Activated CD8-positive, alpha-beta memory T cell treated with anti-CD3 and anti-CD28 coated beads, Interleukin-2, amount 50 U/mL, for 24 hours (primary cell): ENCODE data around the gene NSF.
"Not testable (repeated sequence)": the region's sequence is repeated elsewhere in the genome, so short reads cannot be mapped to it uniquely, and the experiment has no call there.

ENCODE experiments used
- DNase-seq: peaks from one replicate; pipeline ENCODE4 v3.0.0-alpha.2; 2020; ENCODE audit errors: extremely low read depth

NSF gene

DNA sequence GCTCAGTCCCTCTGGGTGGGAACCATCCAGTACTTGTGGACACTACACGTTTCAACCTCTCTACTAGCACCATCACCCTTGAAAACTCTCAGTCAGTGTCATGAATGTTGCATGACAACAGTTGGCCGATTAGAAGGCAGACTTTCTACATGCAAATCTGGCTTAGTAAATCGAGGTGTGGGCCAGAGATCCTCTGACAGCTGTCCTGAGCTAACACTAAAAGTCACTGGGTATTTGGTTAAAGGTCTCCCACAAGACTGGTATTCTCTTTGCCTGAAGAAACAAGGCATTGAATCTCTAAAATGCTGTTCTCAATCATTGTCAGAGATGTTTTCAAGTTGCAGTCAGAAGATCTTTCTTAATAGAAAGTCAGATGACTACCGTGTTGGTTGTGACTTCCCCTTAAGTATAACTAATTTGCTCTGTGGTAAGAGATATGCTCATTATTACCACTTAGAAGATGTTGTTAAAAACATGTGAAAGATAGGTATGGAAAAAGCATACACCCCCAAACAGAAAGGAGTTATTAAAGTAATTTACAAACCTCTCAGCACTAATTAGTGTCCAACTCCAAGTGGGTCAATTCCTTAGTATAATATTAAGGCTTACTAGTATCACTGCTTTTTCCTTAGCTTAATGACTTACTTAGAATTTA is 165.7 kb downstream of the NSF start:
- DNase-seq: no peak

DNA sequence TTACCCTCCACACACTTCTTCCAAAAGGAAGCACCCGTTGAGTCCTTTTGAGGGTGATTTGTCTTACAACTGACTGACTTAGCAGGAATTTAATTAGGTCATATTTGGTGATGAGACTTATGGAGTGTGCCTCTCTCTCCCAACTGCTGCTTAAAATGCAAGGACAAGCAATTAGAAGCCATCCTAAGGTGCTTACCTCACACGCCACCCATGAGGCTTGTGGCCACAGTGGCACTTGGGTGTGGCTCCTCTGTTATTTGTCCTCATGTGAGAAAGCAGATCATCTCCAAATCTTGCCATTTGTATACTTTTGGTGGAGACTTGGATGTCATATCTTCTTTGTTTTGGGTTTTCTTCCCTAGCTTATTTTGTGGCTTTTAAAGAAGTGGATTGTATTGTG is 166.4 kb downstream of the NSF start:
- no peak for DNase-seq

DNA sequence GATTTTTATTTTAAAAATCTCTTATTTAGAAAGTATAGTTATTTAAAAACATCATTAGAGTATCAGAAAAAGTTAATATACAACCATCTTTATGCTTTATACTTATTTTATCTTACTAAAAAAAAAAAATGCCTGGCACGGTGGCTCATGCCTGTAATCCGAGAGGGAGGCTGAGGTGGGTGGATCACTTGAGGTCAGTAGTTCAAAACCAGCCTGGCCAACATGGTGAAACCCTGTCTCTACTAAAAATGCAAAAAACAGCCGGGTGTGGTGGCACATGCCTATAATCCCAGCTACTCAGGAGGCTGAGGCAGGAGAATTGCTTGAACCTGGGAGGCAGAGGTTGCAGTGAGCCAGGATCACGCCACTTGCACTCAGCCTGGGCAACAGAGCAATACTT is 167.1 kb downstream of the NSF start:
- DNase-seq: not testable (repeated sequence)

DNA sequence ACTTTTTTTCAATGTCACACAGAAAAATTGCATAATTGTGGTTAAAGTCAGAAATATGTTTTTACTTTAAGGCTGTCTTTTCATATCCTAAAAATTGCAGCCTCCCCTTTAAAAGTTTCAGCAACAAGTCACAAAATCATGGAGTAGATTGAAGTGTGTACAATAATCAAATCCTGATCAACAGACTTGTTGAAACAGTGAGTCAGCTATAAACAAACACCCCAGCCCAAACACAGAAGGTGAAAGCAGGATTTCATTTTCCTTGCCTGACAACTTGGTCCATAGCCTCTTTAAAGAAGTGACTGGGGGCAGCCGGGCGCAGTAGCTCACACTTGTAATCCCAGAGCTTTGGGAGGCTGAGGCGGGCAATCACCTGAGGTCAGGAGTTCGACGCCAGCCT is 168.1 kb downstream of the NSF start:
- DNase-seq: no peak

DNA sequence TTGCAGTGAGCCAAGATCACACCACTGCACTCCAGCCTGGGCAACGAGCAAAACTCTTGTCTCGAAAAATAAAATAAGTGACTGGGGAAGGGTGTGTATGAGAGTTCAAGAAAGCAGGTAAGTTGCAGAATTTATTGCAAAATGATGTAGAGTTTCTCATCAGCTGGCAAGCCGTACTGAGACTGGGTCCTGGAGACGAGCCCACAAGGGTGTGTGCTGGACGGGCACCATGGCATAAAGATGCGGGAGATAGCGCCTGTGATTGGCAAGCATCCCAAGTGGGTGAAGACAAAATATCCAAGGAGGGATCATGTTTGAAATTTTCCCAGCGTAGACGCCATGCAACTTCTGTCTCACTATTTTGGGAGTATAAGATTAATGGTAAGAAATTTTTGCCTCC is 168.7 kb downstream of the NSF start:
- no peak for DNase-seq

DNA sequence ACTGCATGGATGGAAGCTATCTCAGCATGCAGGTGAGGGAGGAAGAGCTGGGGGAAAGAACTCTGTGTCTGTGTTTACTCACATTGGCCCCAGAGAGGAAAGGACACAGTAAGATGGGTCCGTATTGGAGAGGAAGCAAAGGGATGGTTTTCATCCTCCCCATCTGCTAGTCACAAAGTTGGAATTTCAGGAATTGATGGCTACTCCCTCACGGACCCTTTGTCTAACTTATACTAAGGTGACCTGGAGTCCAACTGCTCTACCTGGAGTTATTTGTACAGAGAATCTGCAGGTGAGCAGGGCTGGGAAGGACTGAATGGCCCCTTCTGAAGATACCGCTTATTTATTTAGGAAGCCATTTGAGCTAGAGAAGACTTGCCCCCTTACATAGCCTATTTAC is 172.9 kb downstream of the NSF start:
- no peak for DNase-seq

DNA sequence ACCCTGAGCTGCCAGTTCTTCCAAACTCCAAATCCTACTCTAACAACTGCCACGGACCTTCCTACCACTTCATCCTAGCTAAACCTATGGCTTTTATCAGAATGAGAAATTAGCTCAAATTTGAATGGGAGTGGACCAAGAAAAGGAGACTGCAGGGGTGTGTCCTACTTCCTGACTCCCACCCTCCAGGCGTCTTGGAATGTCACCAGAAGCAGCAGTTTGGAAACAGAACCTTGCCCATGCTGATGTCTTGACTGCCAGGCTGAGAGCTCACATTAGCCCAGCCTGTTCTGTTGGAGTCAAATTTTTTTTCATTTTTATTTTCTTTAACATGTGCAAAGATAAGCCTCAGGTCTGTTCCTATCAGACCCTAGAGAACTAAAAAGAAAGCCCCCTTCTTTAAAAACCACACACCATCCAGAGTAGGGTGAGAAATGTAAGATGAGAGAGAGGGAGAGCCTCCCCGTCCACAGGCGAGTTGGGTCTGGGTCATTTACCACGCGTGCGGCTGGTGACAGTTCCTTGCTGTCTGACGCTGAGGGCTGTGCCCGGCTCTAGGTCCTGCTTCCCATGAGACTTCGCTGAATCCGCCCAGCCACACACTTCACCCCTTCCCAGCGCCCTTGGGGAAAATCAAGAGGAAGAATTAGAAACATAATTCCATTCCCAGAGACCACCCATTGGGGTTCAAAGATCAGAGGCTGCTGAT is 173.7 kb downstream of the NSF start:
- no peak for DNase-seq

DNA sequence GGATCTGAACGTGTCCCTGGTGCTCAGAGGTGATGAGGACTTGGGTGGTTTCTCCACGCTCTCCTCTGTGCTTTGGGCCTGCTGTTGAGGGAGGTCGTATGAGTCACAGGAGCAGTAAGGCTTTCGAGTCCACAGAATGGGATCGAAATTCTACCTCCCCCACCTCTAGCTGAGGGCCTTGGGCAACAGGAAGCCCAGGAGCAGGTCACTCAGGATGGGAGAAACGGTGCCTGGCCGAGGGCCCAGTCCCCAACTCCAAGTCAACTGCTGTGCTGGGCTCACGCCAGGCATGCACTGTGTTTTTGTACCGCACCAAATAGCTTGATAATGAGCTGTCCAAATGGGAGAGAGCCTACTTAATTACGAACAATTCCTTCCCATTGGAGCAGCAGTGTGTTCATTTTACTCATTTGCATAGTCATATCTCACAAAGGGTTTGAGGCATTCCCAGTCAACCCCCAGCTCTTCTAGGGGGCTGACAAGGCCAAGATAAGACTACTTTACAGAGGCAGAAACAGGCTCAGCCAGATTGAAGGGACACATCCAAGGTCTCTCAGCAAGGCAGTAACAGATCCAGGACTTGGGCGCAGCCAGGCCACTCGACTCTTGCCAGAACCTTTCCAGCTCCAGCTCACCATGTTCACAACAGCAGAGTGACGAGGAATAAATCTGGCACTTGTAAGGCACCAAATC is 174.4 kb downstream of the NSF start:
- no peak for DNase-seq

DNA sequence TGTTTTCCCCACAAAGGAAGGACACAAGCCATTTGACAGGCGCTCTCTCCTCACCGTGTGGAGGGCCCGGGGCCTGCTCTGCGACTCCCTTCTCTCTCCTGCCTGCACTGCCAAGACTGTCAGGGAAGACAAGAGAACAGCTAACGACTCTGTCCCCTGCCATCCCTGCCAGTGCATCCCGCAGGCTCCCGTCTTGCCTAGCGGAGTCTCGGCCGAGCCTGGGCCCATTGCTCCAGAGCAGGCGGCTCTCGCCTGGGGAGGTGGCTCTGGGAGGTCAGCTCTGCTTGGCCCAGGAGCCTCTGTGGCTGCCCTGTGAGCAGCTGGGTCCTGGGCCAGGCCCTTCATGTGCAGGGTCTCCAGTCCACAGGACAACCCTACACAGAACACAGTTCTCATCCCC is 175.0 kb downstream of the NSF start:
- DNase-seq: no peak

DNA sequence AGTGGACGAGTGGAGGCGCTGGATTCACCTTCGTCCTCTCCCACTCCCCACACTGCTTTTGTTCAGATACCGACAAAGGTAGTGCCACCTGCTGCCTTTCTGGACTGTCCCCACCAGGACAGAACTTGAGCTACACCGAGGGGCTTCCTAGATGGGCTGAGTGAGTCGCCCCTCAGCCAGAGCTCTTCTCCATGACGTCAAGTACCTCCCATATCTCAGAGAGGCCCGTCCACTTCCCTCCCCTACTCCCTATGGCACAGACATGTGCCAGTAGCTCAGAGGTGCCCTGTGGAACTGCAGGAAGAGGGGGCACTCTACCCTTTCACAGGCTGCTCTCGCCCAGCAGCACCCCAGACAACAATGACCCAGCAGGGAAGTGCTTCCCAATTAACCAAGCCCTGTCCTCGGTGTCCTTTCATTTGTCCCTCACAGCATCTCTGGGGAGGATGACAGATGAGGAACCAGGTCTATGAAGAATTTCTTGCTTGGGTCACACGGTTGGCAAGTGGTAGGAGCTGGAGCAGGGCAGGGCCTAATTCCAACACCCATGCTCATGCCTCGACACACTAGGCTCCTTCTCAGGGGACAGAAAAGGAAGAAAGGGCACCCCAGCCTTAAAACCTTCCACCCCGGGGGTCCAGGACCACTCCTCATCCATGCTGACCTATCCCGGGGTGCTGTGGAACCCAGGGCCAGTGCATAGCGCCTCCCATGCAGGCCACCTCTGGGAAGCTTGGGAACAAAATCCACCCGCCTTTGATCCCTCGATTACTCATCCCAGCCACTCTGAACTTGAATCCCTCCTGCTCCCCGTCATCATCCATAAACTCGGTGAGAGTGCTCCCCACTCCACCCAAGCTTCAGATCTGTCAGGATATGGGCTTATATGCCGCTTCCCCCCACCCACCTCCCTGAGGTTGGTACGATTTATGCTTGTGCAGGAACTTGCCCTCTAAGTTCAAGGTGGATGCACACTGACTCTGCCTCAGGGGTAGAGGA is 176.3 kb downstream of the NSF start:
- no peak for DNase-seq

DNA sequence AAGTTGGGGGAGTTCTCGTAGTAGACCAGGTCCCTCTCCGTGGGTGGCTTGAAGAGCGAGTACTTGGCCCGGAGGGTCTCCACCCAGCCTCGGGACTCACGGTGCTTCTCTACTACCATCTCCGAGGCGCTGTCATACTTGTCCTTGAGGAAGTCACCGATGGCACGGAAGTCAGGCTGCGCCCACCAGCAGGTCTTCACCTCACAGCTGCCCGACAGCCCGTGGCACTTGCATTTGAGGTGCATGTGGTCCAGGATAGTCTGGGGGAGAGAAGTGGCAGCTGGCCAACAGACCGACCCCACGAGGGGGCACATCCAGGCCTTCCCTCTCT is 178.0 kb downstream of the NSF start:
- no peak for DNase-seq

DNA sequence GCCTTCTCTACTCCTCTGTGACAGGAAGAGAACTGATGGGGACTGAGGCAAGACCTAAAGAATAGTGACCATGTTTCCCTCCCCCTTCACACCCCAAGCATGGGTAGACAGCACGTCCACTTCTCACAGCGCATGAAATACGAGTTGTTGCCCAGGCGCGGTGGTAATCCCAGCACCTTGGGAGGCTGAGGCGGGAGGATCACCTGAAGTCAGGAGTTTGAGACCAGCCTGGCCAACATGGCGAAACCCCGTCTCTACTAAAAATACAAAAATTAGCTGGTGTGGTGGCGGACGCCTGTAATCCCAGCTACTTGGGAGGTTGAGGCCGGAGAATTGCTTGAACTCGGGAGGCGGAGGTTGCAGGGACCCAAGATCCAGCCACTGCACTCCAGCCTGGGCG is 178.4 kb downstream of the NSF start:
- not testable (repeated sequence) for DNase-seq

DNA sequence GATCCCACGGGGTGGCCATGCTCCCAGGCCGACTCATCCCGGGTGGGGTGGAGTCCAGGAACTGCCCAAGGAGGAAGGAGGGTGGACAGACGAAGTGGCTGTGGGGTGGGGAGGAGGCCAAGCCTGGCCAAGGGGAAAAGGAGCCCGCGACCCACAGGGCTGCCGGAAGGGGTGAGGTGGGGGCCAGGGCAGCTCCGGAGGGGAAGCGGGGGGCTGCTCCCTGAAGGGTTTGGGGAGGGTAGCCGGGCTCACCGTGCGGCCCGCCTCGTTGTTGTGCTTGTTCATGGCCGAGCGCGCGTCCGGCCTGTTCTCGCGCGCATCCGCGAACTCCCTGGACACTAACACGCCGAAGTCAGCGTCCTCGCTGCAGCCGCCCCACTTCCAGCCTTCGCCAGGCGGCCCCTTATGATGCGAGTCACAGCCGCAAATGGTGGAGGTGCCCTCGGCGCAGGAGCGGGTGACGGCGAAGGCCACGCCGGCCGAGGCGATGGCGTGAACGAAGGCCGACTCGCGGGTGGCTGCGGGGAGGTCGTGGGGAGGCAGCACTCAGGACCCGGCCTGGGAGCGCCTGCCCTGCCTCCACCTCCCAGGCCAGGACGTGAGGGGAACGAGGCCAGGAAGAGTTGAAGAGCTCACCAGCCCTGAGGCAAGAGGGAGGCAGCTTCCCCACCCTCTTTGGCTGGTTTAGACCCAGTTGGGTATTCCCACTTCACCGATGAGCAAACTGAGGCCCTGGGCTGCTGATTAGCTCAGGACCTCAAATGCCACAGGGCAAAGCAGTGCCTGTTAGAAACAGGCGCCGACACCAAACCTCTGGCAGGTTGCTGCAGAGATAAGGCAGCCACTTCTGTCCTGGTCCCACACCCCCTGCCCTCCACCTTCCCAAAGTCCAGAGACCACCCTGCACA is 179.3 kb downstream of the NSF start:
- no peak for DNase-seq

DNA sequence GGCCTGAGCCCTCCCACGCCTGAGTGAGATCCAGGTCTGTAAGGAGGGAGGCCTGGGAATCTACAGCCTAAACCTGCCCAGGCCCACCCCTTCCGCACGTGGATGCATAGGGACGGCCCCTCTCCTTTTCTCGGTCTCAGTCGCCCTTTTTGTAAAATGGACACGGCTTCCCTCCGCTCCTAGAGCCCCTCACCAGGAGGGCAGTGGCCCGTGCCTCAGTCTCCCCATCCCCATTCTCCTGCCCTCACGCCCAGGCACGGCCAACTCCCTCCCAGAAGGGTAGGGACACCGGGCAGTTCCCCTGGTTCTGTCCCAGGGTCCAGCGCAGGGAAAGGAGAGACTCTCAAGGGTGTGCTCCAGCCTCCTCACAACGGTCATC is 180.0 kb downstream of the NSF start:
- no peak for DNase-seq

DNA sequence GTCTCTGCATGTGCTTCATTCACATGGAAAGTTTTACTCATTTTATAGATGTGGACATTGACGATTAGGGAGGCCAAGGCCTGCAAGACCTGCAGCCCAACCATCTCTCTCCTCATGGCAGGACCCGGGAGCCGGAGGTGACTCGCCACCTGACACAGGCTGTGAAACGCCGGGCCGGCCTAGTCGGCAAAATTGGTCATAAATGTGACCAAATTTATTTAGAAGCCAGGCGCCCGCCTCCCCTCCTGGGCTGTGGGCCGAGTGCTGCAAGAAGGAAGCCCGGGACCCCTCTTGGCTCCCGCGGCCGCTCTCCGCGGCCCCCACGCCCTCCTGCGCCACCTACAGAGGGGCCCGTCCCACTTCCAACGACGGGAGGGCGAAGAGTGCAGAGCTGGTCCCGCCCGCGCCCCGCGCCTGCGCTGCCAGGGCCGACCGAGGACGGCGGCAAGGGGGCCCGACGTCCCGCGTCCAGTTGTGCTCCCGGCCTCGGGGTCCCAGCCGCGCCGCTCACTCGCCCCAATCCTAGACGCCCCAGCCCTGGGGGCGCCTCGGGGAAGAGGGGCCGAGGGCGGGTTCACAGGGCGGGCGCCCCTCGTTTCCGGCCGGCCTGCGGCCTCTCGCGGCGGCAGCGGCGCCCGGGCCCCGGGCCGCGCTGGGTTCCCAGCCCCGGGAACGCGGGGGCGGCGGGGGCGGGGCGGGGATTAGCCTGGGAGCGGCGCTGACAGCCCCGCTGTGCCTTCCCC is 180.5 kb downstream of the NSF start:
- no peak for DNase-seq

DNA sequence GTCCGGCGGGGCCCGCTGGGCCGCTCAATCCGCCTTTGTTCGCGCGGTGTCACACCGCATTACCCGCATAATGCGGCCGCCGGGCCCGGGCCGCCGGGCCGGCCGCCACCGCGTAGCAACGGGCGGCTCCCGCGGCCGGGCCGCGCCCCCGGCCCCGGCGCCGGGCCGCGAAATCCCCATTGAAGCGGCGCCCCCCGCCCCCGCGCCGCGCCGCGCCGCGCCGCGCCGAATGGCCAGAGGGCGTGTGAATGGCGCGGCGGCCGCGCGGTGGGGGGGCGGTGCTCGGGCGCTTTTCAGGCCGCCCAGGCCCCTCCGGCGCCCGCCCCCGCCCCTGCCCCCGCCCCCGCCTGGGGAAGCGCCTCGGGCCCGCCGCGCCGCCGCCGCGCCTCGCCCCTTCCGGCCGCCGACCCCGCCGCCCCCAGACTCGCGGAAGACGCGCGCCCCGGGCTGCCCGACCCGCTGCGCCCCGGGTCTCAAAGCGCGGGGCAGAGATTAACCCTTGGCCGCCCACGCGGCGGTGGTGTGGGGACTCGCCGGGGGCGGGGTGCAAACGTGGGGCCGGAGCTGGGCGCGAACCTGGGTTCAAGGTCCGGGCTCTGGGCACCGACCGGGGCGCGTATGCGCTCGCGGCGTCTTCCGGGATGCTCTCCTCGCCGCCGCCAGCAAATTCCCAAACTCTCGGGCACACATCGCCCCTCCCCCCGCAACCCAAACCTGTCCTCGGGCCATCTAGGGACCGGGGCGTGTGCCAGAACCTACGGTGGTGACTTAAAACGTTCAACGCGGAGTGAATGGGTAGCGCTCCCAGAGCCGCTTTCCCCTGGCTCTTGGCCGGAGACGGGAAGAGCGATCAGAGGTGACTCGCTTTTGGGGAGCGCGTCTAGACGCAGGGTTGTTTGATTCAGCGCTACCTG is 181.3 kb downstream of the NSF start:
- DNase-seq: no peak

DNA sequence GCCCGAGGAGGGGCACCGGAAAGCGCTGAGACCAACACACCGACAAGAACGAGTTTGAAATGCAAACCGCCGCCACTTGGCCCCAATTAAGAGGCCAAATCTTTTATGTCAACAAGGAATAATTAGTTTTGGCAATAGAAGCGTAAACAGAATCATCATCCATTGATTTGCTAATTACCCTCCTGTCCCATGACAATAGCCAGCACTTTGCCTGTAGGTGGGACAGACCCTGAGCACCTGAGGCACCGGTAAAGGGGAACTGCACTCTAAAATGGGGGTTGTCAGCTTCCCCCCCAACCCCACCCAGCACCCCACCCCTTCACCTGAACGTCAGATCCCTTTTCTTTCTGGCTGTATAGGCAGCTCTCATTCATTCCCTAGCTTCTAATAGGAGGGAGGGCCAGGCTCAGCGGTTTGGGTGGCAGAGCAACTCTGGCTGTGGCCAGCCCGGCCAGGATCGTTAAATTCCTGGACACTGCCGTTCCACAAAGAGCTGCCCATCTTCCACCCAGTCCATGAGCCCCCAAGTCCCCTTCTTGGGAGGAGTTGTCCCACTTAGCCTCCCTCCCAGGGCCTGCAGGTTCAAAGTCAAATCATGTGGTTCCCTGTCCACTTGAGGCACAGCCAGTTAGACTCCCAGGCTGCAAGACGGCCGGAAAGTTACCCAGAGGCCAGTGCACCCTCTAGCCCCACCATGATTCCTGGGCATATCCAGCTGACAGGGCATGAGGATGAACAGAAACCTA is 182.2 kb downstream of the NSF start:
- DNase-seq: no peak

DNA sequence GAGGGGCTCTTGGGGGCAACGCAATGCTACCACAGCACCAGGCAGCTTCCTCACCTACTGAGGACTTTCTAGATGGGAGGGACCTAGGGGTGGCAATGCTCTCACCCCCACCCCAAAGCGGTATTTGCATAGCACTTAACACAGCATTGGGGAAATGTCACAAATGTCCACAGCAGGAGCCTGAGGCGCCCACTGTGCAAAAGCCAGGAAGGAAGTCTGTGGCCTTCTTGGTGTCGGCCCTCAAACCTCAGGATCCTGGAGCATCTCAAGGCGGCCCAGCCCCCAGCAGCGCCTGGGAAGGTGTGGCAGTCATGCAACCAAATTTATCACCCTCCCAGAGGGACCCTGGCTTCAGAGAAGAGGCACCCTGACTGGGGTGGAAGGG is 182.7 kb downstream of the NSF start:
- no peak for DNase-seq

DNA sequence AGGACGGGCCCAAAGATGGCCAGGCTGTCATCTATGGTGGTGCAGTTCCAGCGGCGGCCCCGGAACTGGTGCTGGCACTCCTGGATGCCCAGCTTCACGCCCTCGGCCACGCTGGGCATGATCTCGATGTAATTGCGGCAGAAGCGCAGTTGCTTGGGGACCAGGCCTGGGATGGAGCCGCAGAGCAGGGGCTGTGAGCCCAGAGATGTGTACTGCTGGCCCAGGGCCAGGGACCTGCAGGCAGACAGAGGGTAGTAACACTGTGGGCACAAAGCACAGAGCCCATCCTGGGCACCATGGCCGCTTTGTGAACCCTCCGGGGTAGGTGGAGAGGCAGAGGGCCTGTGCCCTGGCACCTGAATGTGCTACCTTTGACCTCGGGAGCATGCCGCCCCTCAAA is 183.2 kb downstream of the NSF start:
- DNase-seq: no peak
